GM10248 (cell line): ENCODE results near the gene EIF4B.

Source experiments
- CTCF ChIA-PET: fragments of 300-600 bp; sonication (Branson Sonifier 250); formaldehyde crosslinking; extraction: SDS; loops from one replicate; lab custom pipeline; 2021; ENCODE audit warnings: antibody characterized with exemption; lab: Yijun Ruan, JAX
- POLR2A ChIA-PET: fragments of 350-650 bp; sonication (Branson Sonifier 250); formaldehyde crosslinking; extraction: SDS; loops from one replicate; lab custom pipeline; 2020; ENCODE audit warnings: antibody characterized with exemption; lab: Yijun Ruan, JAX
- DNase-seq: peaks from one replicate; pipeline ENCODE4 v3.0.0; 2012; ENCODE audit errors: extremely low spot score
- TF ChIP-seq, protein P1 (sequence below): IDR thresholded peaks from 2 replicates; pipeline ENCODE4 v1.5.1; 2012; ENCODE audit warnings: mild to moderate bottlenecking, low read depth; ENCODE audit errors: extremely low read depth, missing control alignments, control extremely low read depth

The EIF4B gene

DNA sequence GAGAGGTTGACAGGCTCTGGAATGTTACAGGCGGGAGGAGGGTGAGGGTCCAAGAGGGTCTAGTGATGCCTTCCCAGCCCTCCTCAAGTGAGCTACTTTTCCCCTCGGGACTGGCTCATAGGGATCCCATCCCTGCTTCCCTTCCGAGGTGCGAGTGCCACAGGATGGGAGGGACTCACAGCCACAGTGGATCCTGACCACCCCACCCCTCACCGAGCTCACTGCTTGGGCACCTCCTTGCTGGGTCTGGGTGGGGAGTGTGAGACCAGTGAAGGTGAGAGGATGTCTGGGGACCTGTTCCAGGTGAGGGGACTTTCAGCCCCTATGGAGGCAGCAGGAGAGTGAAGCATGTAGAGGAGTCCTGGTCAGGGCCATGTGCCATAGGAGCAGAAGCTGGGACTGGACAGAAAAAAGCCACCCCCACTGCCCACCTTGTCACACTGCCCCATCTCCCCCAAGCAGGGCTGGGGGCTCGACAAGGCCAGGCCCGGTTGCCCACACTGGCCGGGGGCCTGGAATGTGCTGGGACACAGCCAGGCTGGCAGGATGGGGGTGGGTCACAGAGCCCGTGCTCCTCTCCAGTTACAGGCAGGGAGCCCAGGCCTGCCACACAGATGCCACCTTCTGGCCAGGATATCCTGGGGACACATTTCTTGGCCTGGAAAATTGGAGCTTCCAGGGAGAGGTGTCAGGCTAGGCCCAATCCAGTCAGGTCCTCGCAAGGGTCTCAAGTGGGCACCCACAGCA, 42.0 kb downstream of the EIF4B start:
- ChIA-PET POLR2A (interaction anchor here (0.6 kb wide), 1 partner anchor 110 kb away, joined by 6 read pairs; no protein-coding TSS in a partner anchor), CTCF (interaction anchor here (0.6 to 17.8 kb wide), 17 partner anchors 7 to 453 kb away, joined by 3 to 264 read pairs (median 3); partner anchors contain the start of genes SOAT2, SPRYD3 and TARBP2)
- no peak for DNase-seq
- TF ChIP-seq, protein P1, sequence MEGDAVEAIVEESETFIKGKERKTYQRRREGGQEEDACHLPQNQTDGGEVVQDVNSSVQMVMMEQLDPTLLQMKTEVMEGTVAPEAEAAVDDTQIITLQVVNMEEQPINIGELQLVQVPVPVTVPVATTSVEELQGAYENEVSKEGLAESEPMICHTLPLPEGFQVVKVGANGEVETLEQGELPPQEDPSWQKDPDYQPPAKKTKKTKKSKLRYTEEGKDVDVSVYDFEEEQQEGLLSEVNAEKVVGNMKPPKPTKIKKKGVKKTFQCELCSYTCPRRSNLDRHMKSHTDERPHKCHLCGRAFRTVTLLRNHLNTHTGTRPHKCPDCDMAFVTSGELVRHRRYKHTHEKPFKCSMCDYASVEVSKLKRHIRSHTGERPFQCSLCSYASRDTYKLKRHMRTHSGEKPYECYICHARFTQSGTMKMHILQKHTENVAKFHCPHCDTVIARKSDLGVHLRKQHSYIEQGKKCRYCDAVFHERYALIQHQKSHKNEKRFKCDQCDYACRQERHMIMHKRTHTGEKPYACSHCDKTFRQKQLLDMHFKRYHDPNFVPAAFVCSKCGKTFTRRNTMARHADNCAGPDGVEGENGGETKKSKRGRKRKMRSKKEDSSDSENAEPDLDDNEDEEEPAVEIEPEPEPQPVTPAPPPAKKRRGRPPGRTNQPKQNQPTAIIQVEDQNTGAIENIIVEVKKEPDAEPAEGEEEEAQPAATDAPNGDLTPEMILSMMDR = no peak

DNA sequence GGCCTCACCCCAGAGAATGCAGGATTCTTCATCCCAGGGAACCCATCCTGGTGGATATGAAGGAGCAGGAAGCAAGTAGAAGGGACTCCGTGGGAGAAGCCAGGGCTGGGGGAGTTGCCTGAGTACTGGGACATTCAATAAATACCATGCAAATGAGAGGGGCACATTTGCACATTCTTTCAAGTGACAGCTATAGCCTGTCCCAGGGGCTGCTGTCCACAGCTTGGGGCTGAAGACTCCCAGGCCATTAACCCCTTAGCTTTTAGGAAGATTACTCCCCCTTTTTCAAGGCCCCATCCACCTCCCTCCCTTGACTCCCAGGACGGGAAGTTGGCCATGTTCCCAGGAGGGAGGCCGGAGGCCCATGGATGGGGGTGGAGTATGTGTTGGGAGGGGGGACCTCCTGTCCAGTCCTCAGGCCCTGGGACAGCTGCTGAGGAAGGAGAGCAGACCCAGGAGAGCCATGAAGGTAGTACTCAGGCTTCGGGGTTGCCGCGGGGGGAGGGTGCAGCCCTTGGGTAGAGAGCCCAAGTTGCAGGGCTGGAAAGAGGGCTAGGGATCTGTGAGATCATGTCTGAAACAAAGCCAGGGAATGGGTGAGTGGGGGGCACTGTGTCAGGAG, 42.6 kb downstream of the EIF4B start:
- POLR2A ChIA-PET = no interaction called here
- CTCF ChIA-PET = interaction anchor here (1.2 to 17.8 kb wide), 8 partner anchors 8 to 153 kb away, joined by 3 to 264 read pairs (median 8); partner anchors contain the start of genes SOAT2 and SPRYD3
- TF ChIP-seq, protein P1 = no peak
- no peak for DNase-seq

GRCh38 chr12:53049571-53050318, 43.5 kb downstream of the EIF4B start, which contains the start of gene TNS2:
Gene TNS2, plus strand, starts transcription at chr12:53050065. Its CDS starts 121 bp downstream, at chr12:53050186.
- ChIA-PET POLR2A (no interaction called here), CTCF (interaction anchor here (17.8 kb wide), 1 partner anchor 16 kb away, joined by 264 read pairs; no protein-coding TSS in a partner anchor)
- no peak for DNase-seq
- TF ChIP-seq, protein P1 = no peak

DNA sequence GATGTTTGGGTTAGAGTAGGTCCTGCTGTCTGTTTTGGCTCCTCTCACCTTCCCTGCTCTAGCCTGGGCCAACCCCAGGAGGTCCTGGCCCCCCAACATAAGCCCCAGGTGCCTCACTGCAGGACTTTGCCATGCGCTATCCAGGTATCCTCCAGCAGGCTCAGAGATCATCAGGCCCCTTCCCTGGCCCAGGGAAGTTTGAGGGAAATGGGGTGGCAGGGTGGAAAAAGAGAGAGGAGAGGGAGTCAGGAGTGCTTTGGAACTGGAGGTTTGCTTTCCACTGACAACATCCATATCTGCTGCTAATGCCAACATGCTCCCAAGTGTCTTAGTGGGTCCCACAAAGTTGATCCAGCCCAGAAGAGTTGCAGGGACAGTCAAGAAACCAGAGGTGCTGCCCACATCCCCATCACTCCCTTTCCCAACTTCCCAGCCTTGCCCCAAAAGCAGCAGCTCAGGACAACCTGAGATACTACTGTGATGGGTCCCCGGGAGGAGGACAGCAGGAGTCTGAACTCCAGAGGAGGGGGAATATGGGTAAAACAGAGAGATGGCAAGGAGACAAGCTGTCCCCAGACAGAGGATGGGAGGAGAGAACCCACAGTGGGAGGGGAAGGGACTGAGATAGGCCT, 44.3 kb downstream of the EIF4B start:
- TF ChIP-seq, protein P1 = no peak
- ChIA-PET POLR2A (no interaction called here), CTCF (interaction anchor here (1.0 to 17.8 kb wide), 5 partner anchors 12 to 52 kb away, joined by 3 to 264 read pairs (median 3); partner anchors contain the start of genes EIF4B and SOAT2)
- no peak for DNase-seq

DNA sequence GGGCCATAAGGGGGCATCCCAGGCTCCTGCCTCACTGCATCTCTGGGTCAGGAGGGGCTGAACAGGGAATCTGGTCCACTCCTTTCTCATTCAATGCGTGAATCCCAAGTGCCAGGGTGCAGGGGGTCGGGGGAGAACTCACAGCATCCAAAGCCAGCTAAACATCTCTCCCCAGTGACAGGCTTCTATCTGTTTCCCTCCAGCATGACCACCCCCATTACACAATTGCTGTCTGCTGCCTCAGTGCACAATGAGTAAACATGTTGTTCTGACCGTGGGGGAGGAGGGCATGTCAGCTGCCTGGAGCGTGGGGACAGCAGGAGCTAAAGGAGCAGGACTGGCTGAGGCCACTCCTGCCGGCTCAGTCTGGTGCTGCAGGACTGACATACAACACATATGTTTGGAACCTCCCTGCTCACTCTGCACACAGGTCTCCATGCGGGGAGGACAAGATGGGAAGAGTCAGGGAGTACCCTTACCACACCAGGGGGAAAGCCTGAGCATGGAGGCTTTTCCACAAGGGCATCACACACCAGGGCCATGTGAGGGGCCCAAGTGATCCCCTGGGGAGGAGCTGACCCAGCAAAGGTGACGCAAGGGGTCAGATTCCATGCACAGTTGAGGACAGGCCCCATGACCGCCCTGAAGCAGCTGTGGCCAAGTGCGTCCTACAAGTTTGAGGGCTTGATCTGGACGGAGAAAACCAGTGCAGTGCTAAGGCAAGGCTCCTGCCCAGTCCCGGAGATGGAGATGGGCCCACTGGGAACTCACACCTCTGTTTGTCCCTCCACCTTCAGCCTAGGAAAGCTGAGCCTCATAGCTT, 45.0 kb downstream of the EIF4B start:
- ChIA-PET CTCF (interaction anchor here (0.9 to 17.8 kb wide), 8 partner anchors 13 to 274 kb away, joined by 3 to 264 read pairs (median 4); partner anchors contain the start of genes EIF4B and SOAT2), POLR2A (no interaction called here)
- TF ChIP-seq, protein P1 = no peak
- DNase-seq = no peak
